HL-60 (cell line): ENCODE data around the gene SSH2.

Experiments used
- DNase-seq, 2 experiments: peaks; one replicate each; pipeline ENCODE4 v3.0.0-alpha.2; 2010 to 2020; ENCODE audit warnings: low read depth in 1 of 2, low spot score in 1 of 2
- H3K27ac ChIP-seq: fragments of 250-450 bp; sonication (Bioruptor Pico); replicated peaks from 2 replicates; pipeline ENCODE4 v1.5.1; 2020; ENCODE audit warnings: mild to moderate bottlenecking, moderate library complexity
- H3K27me3 ChIP-seq: fragments of 250-450 bp; sonication (Bioruptor Pico); 2 replicates; pipeline ENCODE4 v1.5.1; 2021; ENCODE audit warnings: mild to moderate bottlenecking, moderate library complexity; ENCODE audit not compliant: insufficient read depth, poor library complexity, severe bottlenecking
- H3K4me3 ChIP-seq: replicated peaks from 2 replicates; pipeline ENCODE4 v1.5.1; 2011; ENCODE audit warnings: mild to moderate bottlenecking, control low read depth, low read length; ENCODE audit not compliant: insufficient read depth
- CTCF ChIP-seq: IDR thresholded peaks from one replicate; pipeline ENCODE4 v1.5.1; 2011; ENCODE audit warnings: low read length, control low read depth, inconsistent platforms; ENCODE audit not compliant: insufficient read depth
- GABPA ChIP-seq: IDR thresholded peaks from 2 replicates; pipeline ENCODE4 v1.6.1; 2012; ENCODE audit warnings: low read depth
- POLR2AphosphoS5 ChIP-seq: IDR thresholded peaks from 2 replicates; pipeline ENCODE4 v1.6.1; 2012; ENCODE audit warnings: low read depth
- REST ChIP-seq: IDR thresholded peaks from 2 replicates; pipeline ENCODE4 v1.6.1; 2012; ENCODE audit warnings: low read depth; ENCODE audit not compliant: insufficient replicate concordance
- SPI1 ChIP-seq: IDR thresholded peaks from 2 replicates; pipeline ENCODE4 v1.6.1; 2012; ENCODE audit warnings: low read depth, mild to moderate bottlenecking, borderline replicate concordance

SSH2 gene

GRCh38 chr17:29642171-29642611 lies 287.8 kb downstream of the SSH2 start:
- H3K27me3 ChIP-seq = no peaks in the 10 kb centered on the region
- no peak overlapping the region for H3K4me3 ChIP-seq
- TF ChIP-seq GABPA = no peak
- no peak overlapping the region for H3K27ac ChIP-seq
- DNase-seq = no peak

GRCh38 chr17:29640981-29641642 lies 288.9 kb downstream of the SSH2 start:
- TF ChIP-seq REST = no peak
- TF ChIP-seq POLR2AphosphoS5 = no peak
- TF ChIP-seq GABPA = no peak
- no peak for TF ChIP-seq CTCF
- no peak for TF ChIP-seq SPI1
- Histone ChIP-seq H3K4me3 (no peak overlapping the region), H3K27ac (no peak overlapping the region), H3K27me3 (no peaks in the 10 kb centered on the region)
- no peak for DNase-seq

- Histone ChIP-seq H3K4me3 (no peak overlapping the region), H3K27me3 (no peaks in the 10 kb centered on the region), H3K27ac (no peak overlapping the region)
- DNase-seq = no peak
- TF ChIP-seq POLR2AphosphoS5 (no peak), CTCF (no peak), REST (no peak), GABPA (no peak), SPI1 (no peak)
These were observed 289.6 kb downstream of the SSH2 start for GRCh38 chr17:29640413-29640812.

GRCh38 chr17:29633886-29634285 lies 296.1 kb downstream of the SSH2 start:
- Histone ChIP-seq H3K27me3 (no peaks in the 10 kb centered on the region), H3K27ac (no peak overlapping the region), H3K4me3 (no peak overlapping the region)
- no peak for TF ChIP-seq GABPA
- TF ChIP-seq POLR2AphosphoS5 = no peak
- no peak for TF ChIP-seq REST
- TF ChIP-seq SPI1 = no peak
- DNase-seq = no peak
